Pulmonary artery endothelial cell (primary cell): ENCODE measurements around the gene TCTA. TPM values are rescaled to one million over a fixed set of nuclear protein-coding genes. Genes with fewer than 3 reads are reported as not detected.

ENCODE experiments used
- DNase-seq: peaks from one replicate; pipeline ENCODE4 v3.0.0-alpha.2; 2011; ENCODE audit warnings: low read depth, low spot score
- total RNA-seq: library from RNA; depleted of rRNA; stranded (reverse); fragments of >200 nt; gene quantifications from 2 replicates; pipeline ENCODE4 v1.2.3, GENCODE V29; 2014

The TCTA gene
- total RNA-seq, 1 donor from 2014 or later, result 14.4 TPM

DNA sequence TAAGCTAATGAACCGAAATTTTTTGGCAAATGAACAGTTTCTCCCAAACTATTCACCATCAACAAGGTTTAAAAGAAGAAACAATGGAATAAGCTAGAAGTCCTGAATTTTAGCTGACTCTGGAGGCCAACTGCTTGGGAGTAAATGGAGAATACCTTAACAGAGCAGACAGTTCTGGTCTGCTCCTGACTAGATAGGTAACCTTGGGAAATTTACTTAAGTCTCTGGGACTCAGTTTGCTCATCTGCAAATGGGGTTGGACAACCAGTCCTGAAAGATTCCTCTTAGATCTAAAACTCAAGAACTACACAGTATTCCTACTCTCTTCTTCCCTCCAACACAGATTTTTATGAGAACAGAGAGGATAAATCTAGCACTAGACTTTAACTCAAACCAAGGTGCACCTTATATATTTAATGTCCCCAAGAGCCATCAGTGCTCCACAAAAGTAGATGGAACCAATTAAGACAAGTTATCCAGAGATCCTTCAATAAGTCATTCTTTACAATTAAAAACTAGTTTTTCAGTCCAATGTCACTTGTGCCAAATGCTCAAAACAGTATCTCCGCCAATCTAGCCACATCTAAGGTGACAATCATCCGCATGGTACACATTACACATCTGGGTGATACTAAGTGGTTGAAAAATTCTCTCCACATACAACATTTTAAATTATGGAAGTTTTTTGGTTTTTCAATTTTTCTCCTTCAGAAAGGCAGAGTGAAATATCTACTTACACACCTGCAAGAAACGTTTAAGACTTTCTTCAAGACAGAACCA, 2.0 kb upstream of the TCTA start:
- no peak for DNase-seq

DNA sequence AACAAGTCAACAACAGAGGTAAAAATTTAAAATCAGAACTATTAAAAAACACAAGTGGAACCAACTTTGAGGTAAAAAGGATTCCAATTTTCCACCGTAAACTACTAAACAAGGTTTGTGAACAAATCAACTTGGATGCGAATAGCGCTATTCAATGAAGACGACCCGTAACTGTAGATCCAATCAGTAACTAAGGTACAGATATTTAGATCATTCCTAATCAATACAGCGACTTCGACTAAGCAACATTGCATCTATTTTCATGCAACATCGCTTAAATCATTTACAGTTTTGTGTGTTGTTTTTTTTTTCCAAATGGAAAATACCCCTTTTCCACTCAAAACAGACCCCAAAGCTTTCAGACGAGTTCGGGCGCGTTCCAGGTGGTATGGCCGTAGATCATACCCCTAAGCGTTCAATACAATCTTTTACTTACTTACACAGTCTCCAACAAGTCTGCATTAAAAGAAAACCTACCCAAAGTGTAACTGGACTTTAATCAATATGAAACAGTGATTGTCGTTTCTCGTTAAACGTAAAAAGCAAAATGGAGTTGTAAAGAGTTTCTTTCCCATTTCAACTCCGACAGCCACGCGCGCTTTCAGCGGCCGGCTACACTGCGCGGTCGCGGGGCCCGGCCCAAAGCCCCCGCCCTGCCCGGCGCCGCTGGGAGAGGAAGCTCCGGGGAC, 1.2 kb upstream of the TCTA start:
- DNase-seq, result no peak

DNA sequence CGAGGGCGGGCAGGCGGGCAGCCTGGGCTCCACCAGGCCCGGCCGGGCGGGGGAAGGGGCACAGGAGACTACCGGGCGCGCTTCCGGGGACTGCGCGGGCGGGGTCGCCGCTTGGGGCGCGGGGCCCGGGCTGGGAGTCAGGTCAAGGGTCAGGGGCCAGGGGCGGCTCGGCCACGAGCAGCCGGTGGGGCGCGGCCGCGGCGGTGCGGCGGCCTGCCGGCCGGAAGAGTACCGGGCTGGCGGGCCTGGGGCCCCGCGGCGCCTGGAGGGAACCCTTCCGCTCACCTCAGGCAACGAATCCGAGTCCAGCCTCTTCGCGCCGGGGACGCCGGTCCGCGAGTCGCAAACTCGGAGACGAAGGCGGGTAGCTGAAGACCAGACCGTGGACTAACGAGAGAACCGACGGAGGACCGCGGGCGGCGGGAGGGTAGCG, 672 bp upstream of the TCTA start:
- no peak for DNase-seq

DNA sequence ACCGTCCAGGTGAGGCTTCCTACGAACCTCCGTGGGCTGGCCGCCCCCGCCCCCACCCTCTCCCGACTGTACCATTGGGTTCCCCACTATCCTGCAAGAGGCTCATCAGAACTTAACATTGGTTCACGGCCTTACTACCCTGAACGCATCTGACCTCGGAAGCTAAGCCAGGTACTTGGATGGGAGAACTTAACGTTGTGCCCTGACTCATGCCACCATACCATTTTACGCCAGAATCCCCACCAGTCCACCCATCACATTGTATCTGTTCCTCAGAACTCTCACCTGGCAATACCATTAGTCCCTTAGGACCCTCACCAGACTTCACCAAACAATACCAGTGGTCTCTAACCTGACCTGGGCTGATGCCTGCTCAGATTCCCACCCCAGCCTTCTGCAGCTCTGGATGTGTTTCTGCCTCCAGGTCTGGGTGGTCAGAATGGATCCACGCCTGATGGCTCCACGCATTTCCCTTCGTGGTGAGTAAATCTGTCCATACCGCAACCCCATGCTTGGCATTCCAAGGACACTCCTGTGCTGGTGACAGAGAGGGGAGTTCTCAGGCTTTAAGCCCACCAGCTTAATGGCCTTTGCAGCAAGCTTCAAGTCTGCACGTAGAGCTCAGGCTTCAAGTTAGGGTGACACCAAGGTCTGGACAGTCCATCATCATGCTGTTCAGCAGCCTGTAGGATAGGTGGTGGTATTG, 562 bp downstream of the TCTA start:
- DNase-seq, result no peak

DNA sequence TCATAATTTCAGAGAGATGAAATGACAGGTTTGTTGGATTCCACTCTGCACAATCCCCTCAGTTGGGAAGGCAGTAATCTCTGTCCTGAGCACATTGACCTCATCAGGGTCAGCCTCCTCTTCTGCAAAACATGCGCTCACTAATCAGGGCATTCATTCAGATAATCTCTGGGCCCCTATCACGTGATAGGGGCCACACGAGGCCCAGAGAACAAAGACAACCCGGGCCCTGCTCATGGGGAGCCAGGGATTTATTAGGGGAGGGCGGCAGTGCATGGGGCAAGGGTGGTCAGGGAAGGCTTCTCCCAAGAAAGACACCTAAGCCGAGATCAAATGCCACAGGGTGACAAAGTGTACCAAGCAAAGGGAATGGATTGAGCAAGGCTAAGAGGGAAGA, 1.1 kb downstream of the TCTA start:
- no peak for DNase-seq

DNA sequence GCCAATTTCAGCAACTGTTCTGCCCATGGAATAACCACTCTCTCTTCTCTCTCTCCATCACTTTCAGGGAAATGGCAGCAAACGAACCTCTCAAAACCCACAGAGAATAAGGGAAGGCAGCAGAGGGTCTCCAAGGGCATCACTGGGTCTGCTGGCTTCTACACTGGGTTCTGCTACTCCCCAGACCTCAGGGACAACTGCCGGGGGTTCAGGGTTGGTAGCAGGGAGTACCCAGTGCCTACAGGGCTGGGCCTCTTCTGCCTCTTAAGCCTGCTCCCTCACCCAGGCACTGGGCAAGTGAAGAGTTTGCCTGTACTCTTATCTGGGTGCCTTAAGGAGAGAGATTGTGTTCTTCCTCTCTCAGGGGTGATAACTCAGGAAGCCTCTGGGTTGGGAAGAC, 2.5 kb downstream of the TCTA start:
- no peak for DNase-seq

DNA sequence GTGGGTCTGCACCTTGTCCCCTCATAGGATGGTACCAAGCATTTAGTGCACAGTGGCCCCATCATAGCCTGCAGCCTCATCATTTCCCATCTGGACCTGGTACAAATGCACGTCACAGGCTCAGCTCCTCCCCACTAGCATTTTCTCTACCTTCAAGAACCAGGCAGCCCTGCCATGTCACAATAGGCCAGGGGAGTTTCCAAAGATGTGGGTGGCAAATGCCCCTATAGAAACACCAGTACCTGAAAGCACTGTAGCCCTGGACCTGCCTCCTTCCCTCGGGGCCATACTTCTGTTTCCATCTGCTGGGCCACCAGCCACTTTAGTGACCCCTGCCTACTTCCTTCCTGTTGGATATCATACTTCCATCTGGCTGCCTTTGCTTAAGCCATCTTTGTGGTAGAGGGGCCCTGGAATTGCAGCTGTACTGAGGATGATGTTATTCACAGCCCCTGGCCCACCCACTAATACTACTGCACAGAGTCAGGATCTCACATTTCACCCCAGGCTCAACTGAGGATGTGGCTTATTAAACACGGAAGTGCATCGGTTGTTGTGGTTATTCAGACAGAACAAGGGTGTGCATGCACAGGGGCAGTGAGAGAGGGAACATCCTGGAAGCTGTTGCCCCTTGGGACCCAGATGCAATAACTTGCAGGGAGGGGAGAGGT, 3.8 kb downstream of the TCTA start:
- no peak for DNase-seq

DNA sequence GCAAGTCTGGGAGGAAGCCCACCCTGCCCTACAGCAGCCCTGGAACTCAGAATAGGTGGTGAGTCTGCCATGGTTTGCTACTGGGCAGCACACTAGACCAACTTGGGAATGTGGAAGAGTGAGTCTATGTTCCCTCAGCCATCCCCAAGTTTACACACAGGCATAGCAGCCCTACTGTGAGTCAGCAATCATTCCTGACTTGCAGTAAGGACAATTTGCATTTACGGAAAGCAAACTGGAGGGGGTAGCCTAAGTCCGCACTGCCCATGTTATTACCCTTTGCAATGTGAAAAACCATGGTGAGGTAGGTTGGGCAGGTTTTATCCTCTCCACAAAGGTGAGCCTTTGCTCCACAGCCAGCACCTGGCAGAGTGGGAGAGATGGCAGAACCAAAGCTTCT, 4.6 kb downstream of the TCTA start:
- DNase-seq, result no peak

DNA sequence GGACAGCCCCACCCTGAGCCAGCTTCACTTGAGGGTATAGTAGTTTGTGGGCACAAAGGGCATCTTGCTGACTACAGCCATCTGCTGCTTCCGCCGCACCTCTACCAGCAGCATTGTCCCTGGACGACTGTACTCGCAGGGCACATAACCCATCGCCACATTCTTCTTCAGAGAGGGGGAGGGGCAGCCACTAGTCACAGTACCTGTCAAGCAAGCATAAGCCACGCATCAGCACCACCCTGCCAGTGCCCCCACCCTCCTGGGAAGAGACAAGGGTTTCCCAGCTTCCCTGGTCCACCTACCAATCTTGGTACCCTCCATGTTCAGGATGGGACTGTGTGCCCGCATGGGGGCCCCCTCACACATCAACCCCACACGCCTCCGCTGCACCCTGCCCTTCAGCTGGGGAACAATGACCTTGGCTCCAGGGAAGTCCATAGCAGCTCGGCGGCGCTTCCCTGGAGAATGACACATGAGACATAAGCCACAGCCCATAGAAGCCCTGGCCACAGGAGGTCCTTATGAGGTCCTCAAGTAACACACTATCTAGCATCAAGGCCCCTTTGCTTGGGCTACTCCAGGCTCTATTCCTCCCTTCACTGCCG, 5.4 kb downstream of the TCTA start:
- DNase-seq, result no peak

DNA sequence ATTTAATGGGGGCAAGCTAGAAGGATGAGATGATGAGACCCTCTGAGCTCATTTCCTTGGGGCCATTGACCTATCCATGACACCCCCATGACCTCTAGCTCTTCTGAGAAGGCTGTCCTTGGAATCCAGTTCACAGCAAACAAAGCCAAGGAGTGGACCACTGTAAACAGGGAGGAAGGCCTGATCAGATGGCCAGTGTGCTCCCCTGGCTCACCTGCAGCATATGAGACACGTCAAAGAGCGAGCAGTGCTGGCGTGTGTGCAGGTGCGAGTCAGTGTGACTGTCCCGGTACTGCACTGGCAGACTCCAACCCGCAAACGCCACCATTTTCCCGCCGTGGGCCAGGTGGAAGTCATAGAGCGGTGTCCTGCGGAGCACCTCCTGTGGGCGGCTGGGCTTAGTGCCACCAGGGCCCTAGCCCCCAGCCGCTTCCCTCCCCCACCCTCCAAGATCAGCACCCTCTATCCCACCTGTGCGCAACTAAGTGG, 9.7 kb downstream of the TCTA start:
- no peak for DNase-seq

DNA sequence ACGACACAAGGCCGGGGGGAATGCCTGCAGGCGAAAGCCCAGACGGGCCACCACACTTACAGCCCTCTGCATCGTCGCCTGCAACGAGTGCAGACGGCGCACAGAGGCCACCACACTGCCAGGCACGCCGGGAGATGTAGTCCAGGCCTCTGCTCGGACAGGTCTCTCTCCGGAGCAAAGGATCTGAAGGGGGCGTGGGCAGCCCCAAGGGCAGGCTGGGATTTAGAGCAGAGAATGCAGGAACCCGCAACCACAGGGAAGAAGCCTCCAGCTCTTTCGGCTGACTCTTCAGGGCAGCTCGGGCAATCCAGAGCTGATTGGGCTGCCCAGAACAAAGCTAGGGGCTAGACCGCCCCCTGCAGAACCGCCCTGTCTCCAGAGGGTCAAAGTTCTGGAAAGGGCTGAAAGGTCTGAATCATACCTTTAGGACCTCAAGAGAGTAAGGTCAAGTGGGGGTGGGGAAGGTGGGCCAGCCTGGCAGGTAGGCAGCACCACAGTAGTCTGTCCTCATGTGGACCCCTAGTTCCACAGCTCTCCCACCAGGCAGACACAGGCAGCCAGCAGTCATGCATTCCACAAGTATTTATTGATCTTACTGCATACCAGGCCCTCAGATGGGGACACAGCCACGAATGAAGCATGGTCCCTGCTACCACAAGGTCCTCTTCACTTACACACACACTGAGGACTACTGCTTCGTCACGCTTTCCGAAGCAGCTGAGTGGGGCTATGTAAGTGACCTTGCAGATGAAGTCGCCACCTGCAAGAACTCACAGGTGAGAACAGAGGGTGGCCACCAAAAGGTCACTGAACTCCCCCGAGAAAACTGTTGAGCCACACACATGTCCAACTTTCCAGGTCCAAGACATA, 10.4 kb downstream of the TCTA start, which contains the start of gene AMT:
AMT (minus strand) TSS at position 95 of the 870 bp plus-strand sequence; CDS start at position 72, 23 bp downstream.
- DNase-seq, result no peak

DNA sequence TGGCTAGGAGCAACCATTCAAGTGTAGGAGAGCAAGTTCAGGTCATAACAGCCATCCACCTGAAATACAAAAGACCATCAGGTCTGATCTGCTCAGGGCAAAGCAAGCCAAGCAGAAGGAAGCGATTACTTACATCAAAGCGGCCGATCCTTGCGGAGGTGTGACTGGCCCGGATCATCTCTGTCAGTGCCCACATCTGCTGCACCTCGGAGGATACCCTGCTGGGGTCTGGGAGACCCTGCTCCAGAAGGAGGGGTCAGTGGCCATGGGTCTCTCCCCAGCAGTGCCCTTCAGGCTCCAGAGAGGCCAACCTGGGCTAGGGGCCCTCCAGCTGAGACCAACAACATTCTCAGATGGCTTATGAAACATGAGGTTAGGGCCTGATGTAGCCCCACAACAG, 12.6 kb downstream of the TCTA start:
- DNase-seq, result no peak

DNA sequence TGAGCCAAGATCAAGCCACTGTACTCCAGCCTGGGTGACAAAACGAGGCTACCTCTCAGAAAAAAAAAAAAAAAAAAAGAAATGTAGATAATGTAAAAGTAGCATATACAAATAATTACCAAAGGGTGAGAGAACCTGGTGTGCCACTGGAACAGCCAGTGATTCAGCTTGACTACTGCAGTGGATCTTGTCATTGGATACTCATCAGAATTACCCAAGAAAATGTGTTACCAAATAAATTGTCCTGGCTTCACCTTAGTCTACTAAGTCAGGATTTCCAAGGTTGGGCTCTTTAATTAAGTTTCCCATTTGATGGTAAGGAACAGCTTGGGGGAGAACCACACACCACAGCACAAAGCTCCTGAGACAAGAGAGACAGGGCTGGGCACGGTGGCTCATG, 15.4 kb downstream of the TCTA start:
- no peak for DNase-seq

DNA sequence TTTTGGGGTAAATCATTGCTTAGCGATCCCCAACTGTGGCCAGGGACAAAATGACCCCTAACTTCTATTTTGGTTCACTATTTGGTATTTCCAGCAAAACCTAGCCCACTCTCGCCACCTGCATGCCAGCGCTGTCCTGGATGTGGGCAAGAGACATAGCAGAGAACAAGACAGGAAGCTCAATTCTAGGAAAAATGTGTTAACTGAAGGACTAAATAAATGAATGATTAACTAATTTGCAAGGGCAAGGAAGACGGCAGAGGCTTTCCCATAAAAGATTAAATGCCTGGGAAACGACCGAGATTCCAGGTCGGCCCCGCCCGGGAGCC, 16.5 kb downstream of the TCTA start:
- DNase-seq, result no peak

DNA sequence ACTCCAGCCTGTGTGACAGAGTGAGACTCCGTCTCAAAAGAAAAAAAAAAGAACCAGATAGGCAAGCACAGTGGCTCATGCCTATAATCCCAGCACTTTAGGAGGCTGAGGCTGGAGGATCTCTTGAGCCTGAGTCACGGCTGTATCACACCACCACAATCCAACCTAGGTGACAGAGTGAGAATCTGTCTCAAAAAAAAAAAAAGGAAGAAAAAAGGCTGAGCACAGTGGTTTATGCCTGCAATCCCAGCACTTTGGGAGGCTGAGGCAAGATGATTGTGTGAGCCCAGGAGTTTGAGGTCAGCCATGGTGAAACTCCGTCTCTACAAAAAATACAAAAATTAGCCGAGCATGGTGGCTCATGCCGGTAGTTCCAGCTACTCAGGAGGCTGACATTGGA, 22.5 kb downstream of the TCTA start:
- DNase-seq, result no peak

DNA sequence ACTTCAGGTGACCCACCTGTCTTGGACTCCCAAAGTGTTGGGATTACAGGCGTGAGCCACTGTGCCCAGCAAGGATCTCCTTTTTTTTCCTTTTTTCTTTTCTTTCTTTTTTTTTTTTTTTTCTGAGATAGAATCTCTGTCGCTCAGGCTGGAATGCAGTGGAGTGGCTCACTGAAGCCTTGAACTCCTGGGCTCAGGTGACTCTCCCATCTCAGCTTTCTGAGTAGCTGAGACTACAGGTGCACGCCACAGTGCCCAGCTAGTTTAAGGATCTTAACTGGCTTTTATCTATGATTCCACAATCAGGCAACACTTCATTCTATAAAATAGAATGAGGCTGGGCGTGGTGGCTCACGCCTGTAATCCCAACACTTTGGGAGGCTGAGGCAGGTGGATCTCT, 33.2 kb downstream of the TCTA start:
- no peak for DNase-seq

DNA sequence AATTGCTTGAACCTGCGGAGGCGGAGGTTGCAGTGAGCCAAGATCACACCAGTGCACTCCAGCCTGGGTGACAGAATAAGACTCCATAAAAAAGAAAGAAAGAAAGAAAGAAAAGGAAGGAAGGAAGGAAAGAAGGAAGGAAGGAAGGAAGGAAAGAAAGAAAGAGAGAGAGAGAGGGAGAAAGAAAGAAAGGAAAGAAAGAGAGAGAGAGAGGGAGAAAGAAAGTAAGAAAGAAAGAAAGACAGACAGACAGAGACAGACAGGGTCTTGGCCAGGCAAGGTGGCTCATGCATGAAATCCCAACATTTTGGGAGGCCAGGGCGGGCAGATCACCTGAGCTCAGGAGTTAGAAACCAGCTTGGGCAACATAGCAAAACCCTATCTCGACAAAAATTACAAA, 41.4 kb downstream of the TCTA start:
- DNase-seq, result no peak

DNA sequence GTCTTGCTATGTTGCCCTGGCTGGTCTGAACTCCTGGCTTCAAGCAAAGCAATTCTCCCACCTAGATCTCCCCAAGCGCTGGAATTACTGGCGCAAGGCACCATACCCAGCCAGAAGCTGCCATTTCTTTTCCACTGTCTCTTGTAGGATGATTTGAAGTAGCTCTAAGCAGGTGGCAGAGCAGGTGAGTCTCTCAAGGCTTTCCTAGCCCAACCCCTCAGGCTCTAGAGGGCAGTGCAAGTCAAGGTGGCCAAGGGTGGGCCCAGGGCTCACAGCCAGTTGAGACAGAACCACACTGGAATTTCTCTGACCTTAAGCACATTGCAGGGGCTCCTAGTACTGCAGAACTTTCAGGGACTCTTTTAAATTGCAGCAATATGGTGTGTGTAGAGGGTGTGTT, 42.2 kb downstream of the TCTA start:
- no peak for DNase-seq

DNA sequence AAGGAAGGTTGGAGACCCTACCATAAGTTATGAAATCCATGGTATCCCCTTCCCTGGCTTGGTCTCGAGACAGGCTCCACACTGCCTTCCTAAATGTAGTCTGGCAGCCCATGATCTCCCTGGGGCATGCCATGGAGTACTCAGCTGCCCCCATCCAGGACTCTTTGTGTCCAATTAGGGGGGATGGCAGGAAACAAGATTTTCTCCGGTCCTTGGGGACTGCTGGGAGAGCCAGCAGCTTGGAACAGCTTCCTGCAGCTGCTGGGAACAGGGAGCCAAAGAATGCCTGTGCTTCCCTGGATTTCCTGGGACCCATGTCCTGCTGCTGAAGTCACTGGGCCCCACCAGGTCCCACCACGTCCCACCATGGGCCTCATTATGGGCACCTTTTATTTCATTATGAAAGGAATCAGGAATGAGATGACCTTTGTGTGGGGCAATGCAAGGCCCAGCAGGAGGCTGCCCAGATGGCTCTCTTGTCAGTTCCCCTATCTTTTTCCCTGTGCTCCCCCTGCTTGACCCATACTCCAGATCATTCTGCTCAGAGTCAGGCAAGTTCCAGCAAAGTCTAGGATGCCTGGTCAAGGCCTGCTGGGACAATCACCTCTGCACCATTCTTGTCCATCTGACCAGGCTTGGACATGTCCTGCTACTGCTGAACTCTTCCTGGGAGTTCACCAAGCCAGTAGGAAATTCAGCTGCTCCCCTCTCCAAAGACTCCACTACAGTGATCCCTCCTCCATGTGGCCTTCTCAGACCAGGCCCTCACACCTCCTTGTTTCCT, 42.9 kb downstream of the TCTA start:
- no peak for DNase-seq

DNA sequence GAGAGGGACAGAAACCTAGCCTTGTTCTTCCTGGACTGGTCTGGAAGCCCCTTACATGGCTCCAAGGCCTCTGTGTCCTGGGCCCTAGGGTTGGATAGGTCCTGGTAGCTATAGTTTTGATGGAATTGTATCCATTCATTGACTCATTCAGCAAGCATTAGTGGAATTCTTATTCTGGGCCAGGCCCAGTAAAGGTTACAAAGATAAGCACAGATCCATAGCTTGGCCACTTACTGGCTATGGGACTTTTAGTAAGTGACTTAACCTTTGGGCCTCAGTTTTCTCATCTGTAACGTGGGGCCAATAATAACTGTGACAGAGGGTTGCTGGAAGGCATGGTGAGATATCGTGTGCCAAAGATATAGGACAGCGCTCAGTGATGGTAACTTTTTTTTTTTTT, 44.2 kb downstream of the TCTA start:
- DNase-seq, result no peak
